NCI-H526 (cell line): ENCODE data around the gene ZSWIM5.
"Not testable (repeated sequence)": the region's sequence is repeated elsewhere in the genome, so short reads cannot be mapped to it uniquely, and the experiment has no call there.

Experiments used
- DNase-seq, 2 experiments: peaks; one replicate each; lab custom pipeline; 2025; lab: John Stamatoyannopoulos, UW

Gene ZSWIM5

GRCh38 chr1:45205011-45205909 lies 1.1 kb downstream of the ZSWIM5 start:
- peak; percentile 51 to 84 for DNase-seq

DNA sequence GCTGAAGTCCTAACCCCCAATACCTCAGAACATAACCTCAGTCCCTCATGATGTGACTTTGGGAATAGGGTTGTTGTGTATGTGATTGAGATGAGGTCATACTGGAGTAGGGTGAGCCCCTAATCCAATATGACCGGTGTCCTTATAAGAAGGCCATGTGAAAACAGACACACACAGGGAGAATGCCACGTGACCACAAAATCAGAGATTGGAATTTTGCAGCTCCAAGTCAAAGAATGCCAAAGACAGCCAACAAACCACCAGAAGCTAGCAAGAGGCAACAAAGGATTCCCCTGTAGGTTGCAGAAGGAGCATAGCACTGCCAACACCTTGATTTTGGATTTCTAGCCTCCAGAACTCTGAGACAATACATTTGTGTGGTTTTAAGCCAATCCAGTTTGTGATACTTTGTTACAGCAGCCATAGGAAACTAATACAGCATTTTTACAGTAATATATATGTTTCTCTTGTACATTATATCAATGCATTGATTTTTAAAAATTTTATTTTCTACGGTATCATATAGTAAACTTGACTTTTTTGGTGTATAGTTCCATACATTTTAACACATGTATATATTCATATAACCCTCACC lies 5.4 kb downstream of the ZSWIM5 start:
- DNase-seq = no peak

- no peak for DNase-seq
Measured at GRCh38 chr1:45200435-45200834, 6.0 kb downstream of the ZSWIM5 start.

- no peak for DNase-seq
Measured at GRCh38 chr1:45198185-45198584, 8.2 kb downstream of the ZSWIM5 start.

DNA sequence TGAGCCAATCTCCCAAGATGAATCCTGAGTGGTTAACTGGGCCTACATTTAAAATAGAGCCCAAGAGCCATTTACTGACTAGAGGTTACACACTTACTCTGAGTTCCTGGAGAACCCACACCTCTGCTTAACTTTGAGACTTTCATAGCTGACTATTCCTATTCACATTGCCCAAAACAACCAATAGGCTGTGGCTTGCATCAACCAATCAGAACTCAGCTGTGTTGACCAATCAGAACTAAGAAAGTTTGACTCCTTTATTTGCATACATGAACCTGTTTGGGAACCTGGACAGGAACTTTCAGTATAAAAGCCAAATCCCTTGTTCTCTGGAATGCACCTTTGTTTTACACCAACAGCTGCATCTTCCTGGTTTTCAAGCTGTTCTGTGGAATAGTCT lies 9.5 kb downstream of the ZSWIM5 start:
- DNase-seq = no peak

DNA sequence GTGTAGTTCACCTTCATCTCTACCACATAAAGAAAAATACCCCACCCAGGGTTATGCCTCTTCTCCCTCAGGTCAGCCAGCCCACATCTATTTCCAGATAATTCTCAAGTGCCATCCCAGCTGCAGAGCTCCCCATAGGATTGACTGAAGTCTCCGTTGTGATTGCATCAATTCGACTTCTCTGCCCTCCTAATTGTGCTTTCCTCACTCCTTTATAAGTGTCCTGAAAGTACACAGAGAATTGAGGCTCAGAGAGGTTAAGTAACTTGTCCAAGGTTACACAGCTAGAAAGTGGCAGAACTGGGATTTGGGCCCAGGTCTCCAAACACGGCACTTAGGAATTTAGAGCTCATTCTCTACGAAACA lies 15.0 kb downstream of the ZSWIM5 start:
- DNase-seq = no peak

DNA sequence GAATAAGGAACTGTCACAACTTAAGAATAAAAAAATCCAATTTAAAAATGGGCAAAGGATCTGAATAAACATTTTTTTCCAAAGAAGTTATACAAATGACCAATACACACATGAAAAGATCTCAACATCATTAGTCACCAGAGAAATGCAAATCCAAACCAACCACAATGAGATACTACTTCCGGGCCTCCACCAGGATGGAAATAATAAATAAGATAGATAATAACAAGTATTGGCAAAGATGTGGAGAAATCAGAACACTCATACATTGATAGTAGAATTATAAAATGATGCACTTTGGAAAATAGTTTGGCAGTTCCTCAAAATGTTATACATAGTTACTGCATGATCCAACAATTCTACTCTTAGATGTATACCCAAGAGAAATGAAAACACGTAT lies 18.7 kb downstream of the ZSWIM5 start:
- DNase-seq = peak in 1 of 2 experiments; percentile 23

GRCh38 chr1:45179918-45180519 lies 26.4 kb downstream of the ZSWIM5 start:
- not testable (repeated sequence) for DNase-seq

DNA sequence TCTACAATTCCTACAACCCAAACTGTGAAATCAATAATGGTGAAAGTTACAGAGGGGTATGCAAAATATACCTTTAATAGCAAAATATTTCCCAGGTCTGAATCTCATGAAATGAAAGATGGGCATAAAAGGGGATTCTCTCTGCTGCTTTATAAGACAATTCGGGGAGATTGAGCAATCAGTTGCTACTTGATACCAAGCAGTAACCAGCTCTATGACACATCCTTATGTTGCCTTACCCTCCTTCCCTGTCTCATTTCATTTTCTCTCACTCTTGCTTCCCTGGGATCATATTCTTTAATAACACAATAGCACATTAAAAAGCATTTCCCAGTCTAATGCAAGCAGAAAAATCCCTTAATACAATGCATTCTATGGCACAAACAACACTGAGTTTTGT lies 29.0 kb downstream of the ZSWIM5 start:
- DNase-seq = no peak

- no peak for DNase-seq
Measured at GRCh38 chr1:45172764-45173163, 33.6 kb downstream of the ZSWIM5 start.

- no peak for DNase-seq
Measured at GRCh38 chr1:45172005-45172404, 34.4 kb downstream of the ZSWIM5 start.

- DNase-seq = no peak
Measured at GRCh38 chr1:45171575-45171974, 34.8 kb downstream of the ZSWIM5 start.

DNA sequence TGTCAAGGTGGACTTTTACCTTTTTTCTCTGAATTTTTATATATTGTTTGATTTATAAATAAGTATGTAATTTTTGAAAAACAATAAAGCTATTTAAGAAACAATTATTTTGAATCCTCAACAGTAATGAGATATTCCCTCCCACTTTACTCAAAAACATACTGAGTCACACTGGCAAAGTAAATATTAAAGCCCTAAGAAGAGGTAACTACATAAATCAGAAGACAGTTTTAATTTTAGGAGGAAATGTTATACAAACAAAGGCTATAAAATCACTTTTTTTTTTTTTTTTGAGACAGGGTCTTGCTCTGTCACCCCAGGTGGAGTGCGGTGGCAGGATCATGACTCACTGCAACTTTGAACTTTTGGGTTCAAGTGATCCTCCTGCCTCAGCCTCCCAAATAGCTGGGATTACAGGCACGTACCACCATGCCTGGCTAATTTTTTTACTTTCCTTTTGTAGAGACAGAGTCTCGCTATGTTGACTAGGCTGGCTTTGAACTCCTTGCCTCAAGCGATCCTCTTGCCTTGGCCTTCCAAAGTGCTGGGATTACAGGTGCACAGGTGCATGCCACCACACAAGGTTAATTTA lies 36.2 kb downstream of the ZSWIM5 start:
- no peak for DNase-seq

- not testable (repeated sequence) for DNase-seq
Measured at GRCh38 chr1:45167947-45168346, 38.5 kb downstream of the ZSWIM5 start.

DNA sequence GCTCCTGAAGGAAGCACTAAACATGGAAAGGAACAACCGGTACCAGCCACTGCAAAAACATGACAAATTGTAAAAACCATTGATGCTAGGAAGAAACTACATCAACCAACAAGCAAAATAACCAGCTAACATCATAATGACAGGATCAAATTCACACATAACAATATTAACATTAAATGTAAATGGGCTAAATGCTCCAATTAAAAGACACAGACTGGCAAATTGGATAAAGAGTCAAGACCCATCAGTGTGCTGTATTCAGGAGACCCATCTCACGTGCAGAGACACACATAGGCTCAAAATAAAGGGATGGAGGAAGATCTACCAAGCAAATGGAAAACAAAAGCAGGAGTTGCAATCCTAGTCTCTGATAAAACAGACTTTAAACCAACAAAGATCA lies 42.1 kb downstream of the ZSWIM5 start:
- not testable (repeated sequence) for DNase-seq

- not testable (repeated sequence) for DNase-seq
Measured at GRCh38 chr1:45163111-45163510, 43.3 kb downstream of the ZSWIM5 start.

GRCh38 chr1:45162041-45163035 lies 44.1 kb downstream of the ZSWIM5 start:
- DNase-seq = not testable (repeated sequence)

- no peak for DNase-seq
Measured at GRCh38 chr1:45155957-45156356, 50.4 kb downstream of the ZSWIM5 start.

DNA sequence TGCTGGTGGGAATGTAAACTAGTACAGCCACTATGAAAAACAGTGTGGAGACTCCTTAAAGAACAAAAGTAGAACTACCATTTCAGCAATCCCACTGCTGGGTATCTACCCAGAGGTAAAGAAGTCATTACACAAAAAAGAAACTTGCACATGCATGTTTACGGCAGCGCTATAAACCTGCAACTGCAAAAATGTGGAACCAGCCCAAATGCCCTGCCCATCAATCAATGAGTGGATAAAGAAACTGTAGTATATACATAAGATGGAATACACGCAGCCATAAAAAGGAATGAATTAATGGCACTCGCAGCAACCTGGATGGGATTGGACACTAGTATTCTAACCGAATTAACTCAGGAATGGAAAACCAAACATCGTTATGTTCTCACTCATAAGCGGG lies 51.0 kb downstream of the ZSWIM5 start:
- no peak for DNase-seq

GRCh38 chr1:45152126-45152525 lies 54.3 kb downstream of the ZSWIM5 start:
- DNase-seq = no peak

DNA sequence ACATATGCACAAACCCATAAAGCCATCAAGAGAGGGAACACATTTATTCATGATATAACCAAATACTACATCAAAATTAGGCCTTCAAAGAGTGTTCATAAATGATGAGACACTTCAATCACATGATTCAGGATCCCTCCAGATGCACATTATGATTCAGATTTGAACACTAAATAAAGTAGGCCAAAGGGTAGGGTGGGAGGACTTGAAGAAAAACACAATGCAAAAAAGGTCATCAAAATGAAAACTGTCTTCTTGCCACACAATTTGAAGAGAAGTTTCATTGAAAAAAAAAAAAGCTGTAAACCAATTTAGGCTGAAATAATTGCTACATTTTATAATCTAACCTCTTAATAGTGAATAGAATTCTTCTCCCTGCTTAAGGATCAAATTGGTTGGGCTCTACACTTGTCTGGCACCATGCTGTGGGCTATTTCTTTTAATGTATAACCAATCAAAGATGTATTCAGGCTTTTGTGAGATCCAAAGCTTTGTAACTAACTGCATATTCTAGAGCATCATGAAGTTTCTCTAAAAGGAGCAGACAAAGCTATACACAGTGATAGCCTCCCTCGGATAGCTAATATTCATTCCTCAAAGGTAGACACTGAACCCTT lies 58.1 kb downstream of the ZSWIM5 start:
- no peak for DNase-seq
